NCI-H524 (cell line): Measurements from ENCODE around the gene GAS2L1.
"Not testable (repeated sequence)": the region's sequence is repeated elsewhere in the genome, so short reads cannot be mapped to it uniquely, and the experiment has no call there.

Experiments
- DNase-seq, 2 experiments: peaks; one replicate each; lab custom pipeline; 2025; lab: John Stamatoyannopoulos, UW

Gene GAS2L1

GRCh38 chr22:29342177-29342576, 35.7 kb downstream of the GAS2L1 start:
- DNase-seq, result no peak

- DNase-seq, result peak; percentile 52 to 87
Measured at GRCh38 chr22:29342577-29343312, 36.3 kb downstream of the GAS2L1 start.

GRCh38 chr22:29343313-29343805, 36.9 kb downstream of the GAS2L1 start:
- peak; percentile 94 to 98 for DNase-seq

- DNase-seq, result peak in 1 of 2 experiments; percentile 56
Measured at GRCh38 chr22:29344137-29344536, 37.7 kb downstream of the GAS2L1 start.

- not testable (repeated sequence) for DNase-seq
Measured at GRCh38 chr22:29344889-29345288, 38.4 kb downstream of the GAS2L1 start.

- DNase-seq, result no peak
Measured at GRCh38 chr22:29345932-29346331, 39.5 kb downstream of the GAS2L1 start.

- DNase-seq, result peak; percentile 86 to 95
Measured at GRCh38 chr22:29346659-29347058, 40.2 kb downstream of the GAS2L1 start.

GRCh38 chr22:29348041-29348440, 41.6 kb downstream of the GAS2L1 start:
- DNase-seq, result no peak

- no peak for DNase-seq
Measured at GRCh38 chr22:29348956-29349355, 42.5 kb downstream of the GAS2L1 start.

- no peak for DNase-seq
Measured at GRCh38 chr22:29351042-29351441, 44.6 kb downstream of the GAS2L1 start.

- DNase-seq, result no peak
Measured at GRCh38 chr22:29351891-29352290, 45.4 kb downstream of the GAS2L1 start.

- no peak for DNase-seq
Measured at GRCh38 chr22:29352778-29353177, 46.3 kb downstream of the GAS2L1 start.

- DNase-seq, result no peak
Measured at GRCh38 chr22:29353286-29353685, 46.8 kb downstream of the GAS2L1 start.

GRCh38 chr22:29353860-29354259, 47.4 kb downstream of the GAS2L1 start:
- DNase-seq, result no peak

- not testable (repeated sequence) for DNase-seq
Measured at GRCh38 chr22:29357193-29357890, 50.9 kb downstream of the GAS2L1 start.

- peak; percentile 13 to 67 for DNase-seq
Measured at GRCh38 chr22:29359469-29359868, 53.0 kb downstream of the GAS2L1 start.
